GM19351 (cell line): Measurements from ENCODE around the gene PANK1.
"Not testable (repeated sequence)": the region's sequence is repeated elsewhere in the genome, so short reads cannot be mapped to it uniquely, and the experiment has no call there.

Experiments
- ATAC-seq: cut with Tn5 transposase; IDR thresholded peaks from one replicate; pipeline ENCODE4 v1.9.1; 2021; ENCODE audit warnings: mild to moderate bottlenecking, moderate library complexity; ENCODE audit not compliant: unreplicated experiment

The PANK1 gene

DNA sequence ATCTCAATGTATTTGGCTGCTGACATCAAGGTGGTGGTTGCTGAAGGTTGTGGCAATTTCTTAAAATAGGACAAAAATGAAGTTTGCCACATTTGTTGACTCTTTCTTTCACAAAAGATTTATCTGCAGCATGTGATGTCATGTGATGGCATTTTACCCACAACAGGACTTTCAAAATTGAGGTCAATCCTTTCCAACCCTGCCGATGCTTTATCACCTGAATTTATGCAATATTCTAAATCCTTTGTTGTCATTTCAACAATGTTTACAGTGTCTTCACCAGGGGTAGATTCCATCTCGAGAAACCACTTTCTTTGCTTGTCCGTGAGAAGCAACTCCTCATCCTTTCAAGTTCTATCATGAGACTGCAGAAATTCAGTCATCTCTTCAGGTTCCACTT is 69.0 kb downstream of the PANK1 start:
- no peak for ATAC-seq

DNA sequence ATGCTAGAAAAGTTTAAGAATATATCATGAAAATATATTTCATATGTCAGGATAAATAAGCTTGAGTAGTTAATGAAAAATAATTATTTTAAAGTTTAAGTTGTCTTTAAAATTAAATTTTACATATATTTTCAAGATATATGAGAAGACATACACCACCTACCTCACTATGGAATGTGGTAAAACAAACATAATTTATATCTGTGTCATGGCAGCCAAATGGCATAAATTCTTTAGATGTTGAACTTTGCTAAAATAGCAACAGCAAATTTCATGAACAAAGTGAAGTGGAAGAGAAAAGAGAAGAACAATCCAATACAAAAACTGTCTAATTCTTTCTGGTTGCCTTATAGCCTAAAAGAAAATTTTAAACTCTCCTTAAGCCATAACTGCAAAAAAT is 70.0 kb downstream of the PANK1 start:
- no peak for ATAC-seq

DNA sequence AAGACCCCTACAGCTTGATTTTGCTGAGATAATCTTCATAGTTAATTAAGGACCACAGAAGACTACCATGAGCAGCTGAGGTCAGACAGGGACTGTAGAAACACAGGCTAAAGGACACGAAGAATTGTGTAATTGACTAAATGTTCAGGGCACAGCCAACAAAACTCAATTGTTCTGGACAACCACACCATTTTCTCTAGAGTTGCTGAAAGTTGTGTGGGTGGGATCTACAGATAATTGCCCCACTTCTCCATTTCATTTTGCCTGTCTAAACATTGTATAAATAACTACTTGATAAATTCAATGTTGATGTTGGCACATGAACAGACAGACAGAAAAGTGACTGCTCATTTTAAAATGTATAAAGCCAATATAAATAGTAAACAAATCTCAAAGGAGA is 70.7 kb downstream of the PANK1 start:
- no peak for ATAC-seq

- no peak for ATAC-seq
Observed at GRCh38 chr10:89567576-89568245, 77.3 kb downstream of the PANK1 start.

DNA sequence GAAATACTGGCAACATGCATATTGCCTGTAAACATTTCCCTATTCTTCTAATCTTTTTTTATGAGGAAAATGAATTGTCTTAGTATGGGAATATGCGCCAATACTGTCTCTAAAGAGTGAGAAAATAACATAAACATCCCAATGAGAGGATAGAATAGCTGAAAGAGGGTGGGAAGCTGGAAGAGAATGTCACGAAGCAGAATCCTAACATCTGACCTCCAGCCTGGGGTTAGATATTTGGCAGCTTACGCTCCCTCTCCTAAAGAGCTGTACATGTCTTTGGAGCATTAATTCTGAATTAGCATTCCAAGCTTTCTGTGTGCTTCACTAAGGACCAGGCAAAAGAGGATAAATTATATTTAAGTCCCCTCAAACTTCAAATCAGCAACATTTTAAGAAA is 78.0 kb downstream of the PANK1 start:
- no peak for ATAC-seq

DNA sequence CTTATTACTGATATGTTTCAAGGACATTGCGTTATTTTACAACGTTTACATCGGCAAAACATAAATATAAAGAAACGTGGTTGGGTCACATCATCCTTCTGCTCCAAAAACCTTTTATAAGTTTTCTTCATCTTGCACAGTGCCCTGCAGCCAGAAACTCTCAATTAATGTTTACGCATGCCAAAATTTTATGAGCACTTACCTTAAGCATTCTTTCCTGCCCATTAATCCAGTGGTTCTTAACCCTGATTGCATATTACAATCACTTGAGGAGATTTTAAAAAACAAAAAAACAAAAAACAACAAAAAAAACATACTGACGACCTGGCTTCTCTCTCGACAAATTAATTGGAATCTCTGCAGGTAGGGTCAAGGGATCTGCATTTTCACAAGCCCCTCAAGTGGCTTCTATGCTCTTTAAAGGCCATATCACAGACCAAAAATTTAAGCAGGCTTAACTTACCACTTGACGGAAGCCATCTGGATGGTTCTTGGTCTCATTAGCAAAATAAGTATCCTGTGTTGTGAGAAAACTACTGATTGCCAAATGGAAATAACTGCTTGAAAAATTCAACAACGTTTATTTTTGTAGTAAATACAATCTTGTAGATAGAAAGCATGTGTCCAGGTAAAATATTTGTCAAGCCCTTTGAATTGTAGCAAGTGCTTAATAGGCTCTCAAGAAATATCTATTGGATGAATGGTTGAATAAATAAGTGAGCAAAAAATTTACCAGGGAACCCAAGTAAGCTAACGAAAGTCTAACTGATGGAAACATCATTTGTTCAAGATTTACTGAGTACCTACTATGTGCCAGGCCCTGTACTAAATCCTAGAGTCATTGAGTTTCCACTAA is 78.7 kb downstream of the PANK1 start:
- ATAC-seq, result no peak

DNA sequence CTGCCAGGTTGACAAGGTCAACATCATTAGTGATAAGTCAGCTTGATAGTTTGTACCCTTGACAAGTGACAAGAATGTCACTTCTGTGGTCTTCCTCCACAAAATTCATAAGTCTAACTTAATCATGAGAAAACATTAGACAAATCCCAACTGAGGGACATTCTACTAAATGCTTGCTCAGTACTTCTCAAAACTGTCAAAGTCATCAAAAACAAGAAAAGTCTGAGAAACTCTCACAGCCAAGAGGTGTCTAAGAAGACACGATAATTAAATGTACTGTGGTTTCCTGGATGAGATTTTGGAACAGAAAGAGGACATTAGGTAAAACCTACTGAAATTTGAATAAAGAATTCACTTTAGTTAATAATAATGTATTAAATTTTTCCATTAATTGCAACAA is 79.9 kb downstream of the PANK1 start:
- no peak for ATAC-seq

DNA sequence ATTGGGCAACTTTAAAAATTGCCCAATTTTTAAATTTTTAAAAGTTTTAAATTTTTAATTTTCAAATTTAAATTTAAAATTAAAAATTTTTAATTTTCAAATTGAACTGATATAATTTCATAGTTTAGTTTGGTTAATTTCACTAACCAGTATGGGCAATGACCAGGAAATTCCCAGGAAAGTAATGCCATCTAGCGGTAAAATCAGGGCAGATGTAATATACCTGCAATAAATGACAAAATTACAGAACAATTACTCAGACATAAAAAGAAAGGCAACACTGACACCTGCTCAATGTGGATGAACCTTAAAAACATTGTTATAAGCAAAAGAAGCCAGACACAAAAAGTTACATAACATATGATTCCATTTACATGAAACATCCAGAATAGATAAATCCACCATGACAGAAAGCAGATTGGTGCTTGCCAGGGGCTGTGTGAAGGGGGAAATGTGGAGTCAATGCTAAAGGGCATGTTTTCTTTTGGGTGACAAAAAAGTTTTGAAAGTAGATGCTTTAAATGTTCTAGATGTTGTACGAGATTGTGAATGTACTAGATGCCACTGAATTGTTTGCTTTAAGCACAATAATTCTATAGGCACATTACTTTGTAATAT is 81.1 kb downstream of the PANK1 start:
- ATAC-seq, result peak; percentile 58

GRCh38 chr10:89563311-89563710 is 81.7 kb downstream of the PANK1 start:
- ATAC-seq, result no peak

DNA sequence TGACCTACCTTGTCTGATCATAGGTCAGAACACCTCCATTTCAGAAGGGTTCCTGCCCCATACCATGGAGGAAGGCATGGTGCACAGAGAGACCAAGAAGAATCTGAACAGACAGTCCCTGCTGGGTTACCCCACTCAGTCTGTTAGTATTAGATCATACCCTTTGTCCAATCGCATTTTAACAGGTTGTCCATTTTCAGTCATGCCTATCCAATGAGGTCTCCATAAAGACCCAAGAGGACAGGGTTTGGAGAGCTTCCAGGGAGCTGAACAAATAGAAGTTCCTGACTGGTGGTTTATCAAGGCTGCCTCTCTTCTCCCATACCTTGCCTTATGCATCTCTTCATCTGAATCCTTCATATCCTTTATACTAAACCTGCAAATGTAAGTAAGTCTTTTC is 88.4 kb downstream of the PANK1 start:
- no peak for ATAC-seq

DNA sequence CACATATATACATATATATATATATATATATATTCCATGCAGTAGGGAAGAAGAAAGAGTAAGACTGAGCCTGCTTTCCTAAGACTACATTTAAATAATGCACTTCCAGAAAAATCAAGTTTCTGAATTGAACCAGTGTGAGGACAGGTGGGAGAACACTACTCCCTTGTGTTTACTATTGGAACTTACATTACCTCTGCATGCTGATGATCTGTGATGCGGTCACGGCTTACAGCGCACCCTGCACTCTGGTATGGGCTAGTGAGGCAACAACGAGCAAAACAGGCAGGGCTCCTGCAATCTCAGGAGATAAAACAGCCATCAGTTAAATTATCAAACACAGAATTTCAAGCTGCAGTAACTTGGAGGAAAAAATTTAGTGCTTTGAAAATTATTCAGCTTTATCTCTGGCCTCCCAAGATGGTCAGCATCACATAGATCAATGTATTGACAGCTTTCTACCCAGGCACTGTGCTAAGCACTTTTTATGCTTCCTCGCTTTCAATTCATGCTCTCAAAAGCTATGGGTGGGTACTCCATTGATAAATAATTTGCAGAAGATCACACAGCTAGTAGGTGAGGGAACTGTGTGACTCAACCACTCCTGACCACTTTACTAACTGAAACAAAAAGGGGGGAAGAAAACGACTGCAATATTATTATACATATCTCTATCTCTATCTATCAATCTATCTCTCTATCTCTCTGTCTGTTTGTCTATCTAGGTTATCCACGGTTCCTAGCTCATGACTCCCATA is 89.2 kb downstream of the PANK1 start:
- no peak for ATAC-seq

DNA sequence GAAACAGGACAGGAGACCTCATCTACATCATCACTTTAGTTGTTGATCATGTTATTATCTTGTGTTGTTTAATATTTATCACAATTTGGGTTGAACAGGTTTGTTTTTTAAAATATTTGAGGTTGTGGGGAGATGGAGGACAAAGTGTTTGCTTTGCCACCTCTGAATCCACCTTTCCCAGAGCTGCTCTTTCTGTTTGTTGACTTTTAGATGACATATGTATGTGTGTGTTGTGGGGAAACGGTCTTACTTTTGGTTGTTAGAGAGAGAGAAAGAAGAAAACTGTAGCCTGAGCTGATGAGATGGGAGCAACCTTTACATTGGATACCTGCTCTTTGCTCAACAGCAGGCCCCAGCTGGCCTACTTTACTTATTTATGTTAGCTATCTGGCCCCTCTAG is 90.6 kb downstream of the PANK1 start:
- no peak for ATAC-seq

GRCh38 chr10:89553064-89553734 is 91.8 kb downstream of the PANK1 start:
- ATAC-seq, result no peak

GRCh38 chr10:89552213-89552612 is 92.8 kb downstream of the PANK1 start:
- ATAC-seq, result no peak

- no peak for ATAC-seq
Observed at GRCh38 chr10:89550509-89550908, 94.5 kb downstream of the PANK1 start.

- ATAC-seq, result no peak
Observed at GRCh38 chr10:89549510-89549909, 95.5 kb downstream of the PANK1 start.

DNA sequence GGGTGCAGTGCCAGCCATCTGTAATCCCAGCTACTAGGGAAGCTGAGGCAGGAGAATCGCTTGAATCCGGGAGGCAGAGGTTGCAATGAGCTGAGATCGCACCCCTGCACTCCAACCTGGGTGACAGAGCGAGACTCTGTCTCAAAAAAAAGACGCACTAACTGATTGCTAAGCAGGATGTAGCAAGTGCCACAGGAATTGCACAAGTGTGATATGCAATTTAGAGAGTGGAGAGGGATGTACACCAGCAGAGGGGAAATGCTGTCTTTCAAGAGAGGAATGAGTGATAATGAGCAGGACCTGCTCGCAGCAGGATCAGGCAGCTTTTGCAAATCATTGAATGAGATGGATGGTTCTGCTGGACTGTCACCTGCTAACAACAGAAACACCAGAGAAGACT is 96.4 kb downstream of the PANK1 start:
- ATAC-seq, result no peak

GRCh38 chr10:89547853-89548513 is 97.1 kb downstream of the PANK1 start:
- no peak for ATAC-seq

GRCh38 chr10:89546651-89547050 is 98.4 kb downstream of the PANK1 start:
- ATAC-seq, result not testable (repeated sequence)

DNA sequence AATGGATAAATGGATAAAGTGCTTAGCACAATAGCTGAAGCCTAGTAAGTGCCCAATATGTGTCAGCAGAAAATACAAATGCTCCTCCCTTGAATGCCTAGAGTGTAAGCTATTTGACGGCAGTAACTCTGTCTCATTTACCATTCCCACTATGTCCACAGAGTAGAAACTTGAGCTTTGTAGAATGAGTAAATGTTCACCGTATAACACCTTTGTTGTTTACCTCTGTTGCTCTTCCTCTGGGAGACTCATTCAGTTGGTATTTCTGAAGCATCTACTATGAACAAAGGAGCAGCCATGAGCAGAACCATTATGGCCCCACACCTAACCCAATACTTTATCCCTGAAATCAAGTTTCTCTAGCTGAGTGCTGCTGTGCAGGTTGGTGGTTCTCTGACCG is 101.2 kb downstream of the PANK1 start:
- no peak for ATAC-seq
